H9 (cell line): ENCODE results near the gene SCAMP5. TPM values are rescaled to one million over a fixed set of nuclear protein-coding genes. Genes with fewer than 3 reads are reported as not detected.

Source experiments
- DNase-seq: peaks from one replicate; pipeline ENCODE4 v3.0.0-alpha.2; 2017
- H2AFZ ChIP-seq: one replicate; pipeline ENCODE4 v1.6.1; 2013; ENCODE audit warnings: mild to moderate bottlenecking, low read length, control low read depth, moderate library complexity
- H2AK5ac ChIP-seq: 2 replicates; pipeline ENCODE4 v1.6.1; 2013; ENCODE audit warnings: low read length, control low read depth, mixed read lengths; ENCODE audit not compliant: insufficient read length
- H2BK120ac ChIP-seq: one replicate; pipeline ENCODE4 v1.6.1; 2013; ENCODE audit warnings: low read depth, mild to moderate bottlenecking, low read length, control low read depth, inconsistent platforms; ENCODE audit not compliant: poor library complexity, severe bottlenecking
- H2BK12ac ChIP-seq: 2 replicates; pipeline ENCODE4 v1.6.1; 2013; ENCODE audit warnings: low read length, control low read depth, mixed read lengths, low read depth; ENCODE audit not compliant: insufficient read length
- H2BK15ac ChIP-seq: 2 replicates; pipeline ENCODE4 v1.6.1; 2013; ENCODE audit warnings: low read depth, low read length, control low read depth
- H2BK20ac ChIP-seq: one replicate; pipeline ENCODE4 v1.6.1; 2013; ENCODE audit warnings: low read depth, mild to moderate bottlenecking, low read length, control low read depth, inconsistent platforms; ENCODE audit not compliant: poor library complexity, severe bottlenecking
- H2BK5ac ChIP-seq: 2 replicates; pipeline ENCODE4 v1.6.1; 2013; ENCODE audit warnings: low read length, control low read depth, mixed read lengths; ENCODE audit not compliant: insufficient read length
- H3K14ac ChIP-seq: 2 replicates; pipeline ENCODE4 v1.6.1; 2013; ENCODE audit warnings: low read length, control low read depth; ENCODE audit not compliant: insufficient read depth
- H3K18ac ChIP-seq: 2 replicates; pipeline ENCODE4 v1.6.1; 2013; ENCODE audit warnings: low read depth, mild to moderate bottlenecking, mixed read lengths, low read length, control low read depth; ENCODE audit not compliant: insufficient read length
- H3K23ac ChIP-seq: 2 replicates; pipeline ENCODE4 v1.6.1; 2013; ENCODE audit warnings: low read length, control low read depth, mixed read lengths, low read depth; ENCODE audit not compliant: insufficient read length
- H3K23me2 ChIP-seq: 2 replicates; pipeline ENCODE4 v1.6.1; 2013; ENCODE audit warnings: low read depth, mild to moderate bottlenecking, mixed read lengths, low read length, control low read depth; ENCODE audit not compliant: insufficient read length, poor library complexity, severe bottlenecking
- H3K27ac ChIP-seq: 2 replicates; pipeline ENCODE4 v1.5.1; 2013; ENCODE audit warnings: low read length, control low read depth, mixed read lengths, low read depth; ENCODE audit not compliant: insufficient read length
- H3K27me3 ChIP-seq: 2 replicates; pipeline ENCODE4 v1.6.1; 2013; ENCODE audit warnings: low read length, control low read depth, inconsistent platforms; ENCODE audit not compliant: insufficient read depth
- H3K4ac ChIP-seq: 2 replicates; pipeline ENCODE4 v1.6.1; 2013; ENCODE audit warnings: low read depth, mild to moderate bottlenecking, control low read depth, inconsistent platforms, low read length, moderate library complexity
- H3K4me1 ChIP-seq: 2 replicates; pipeline ENCODE4 v1.6.1; 2013; ENCODE audit warnings: low read length, control low read depth, inconsistent platforms; ENCODE audit not compliant: insufficient read depth
- H3K4me2 ChIP-seq: 2 replicates; pipeline ENCODE4 v1.6.1; 2013; ENCODE audit warnings: low read length, control low read depth, mixed read lengths; ENCODE audit not compliant: insufficient read length, insufficient read depth
- H3K56ac ChIP-seq: 2 replicates; pipeline ENCODE4 v1.6.1; 2013; ENCODE audit warnings: low read depth, mild to moderate bottlenecking, mixed read lengths, low read length, control low read depth; ENCODE audit not compliant: insufficient read length
- H3K79me1 ChIP-seq: 2 replicates; pipeline ENCODE4 v1.6.1; 2013; ENCODE audit warnings: low read depth, mild to moderate bottlenecking, moderate library complexity, low read length, control low read depth, inconsistent platforms; ENCODE audit not compliant: insufficient read depth, poor library complexity, severe bottlenecking
- H3K79me2 ChIP-seq: 2 replicates; pipeline ENCODE4 v1.6.1; 2013; ENCODE audit warnings: low read length, control low read depth, inconsistent platforms; ENCODE audit not compliant: insufficient read depth
- H3K9ac ChIP-seq: 2 replicates; pipeline ENCODE4 v1.6.1; 2013; ENCODE audit warnings: low read length, control low read depth, mixed read lengths; ENCODE audit not compliant: insufficient read length; ENCODE audit errors: extremely low read depth
- H3K9me3 ChIP-seq: one replicate; pipeline ENCODE4 v1.6.1; 2013; ENCODE audit warnings: low read depth, low read length, inconsistent platforms; ENCODE audit not compliant: control insufficient read depth
- H3T11ph ChIP-seq: one replicate; pipeline ENCODE4 v1.6.1; 2013; ENCODE audit warnings: mild to moderate bottlenecking, low read length, control low read depth, inconsistent platforms
- H4K20me1 ChIP-seq: one replicate; pipeline ENCODE4 v1.6.1; 2013; ENCODE audit not compliant: control insufficient read depth, insufficient read length, insufficient read depth
- H4K5ac ChIP-seq: 2 replicates; pipeline ENCODE4 v1.6.1; 2013; ENCODE audit warnings: low read depth, mild to moderate bottlenecking, mixed read lengths, low read length, control low read depth; ENCODE audit not compliant: insufficient read length
- H4K8ac ChIP-seq: replicated peaks from 2 replicates; pipeline ENCODE4 v1.6.1; 2013; ENCODE audit warnings: low read length, control low read depth, mixed read lengths, low read depth; ENCODE audit not compliant: insufficient read length
- H4K91ac ChIP-seq: 2 replicates; pipeline ENCODE4 v1.6.1; 2013; ENCODE audit warnings: low read depth, mild to moderate bottlenecking, moderate library complexity, mixed read lengths, low read length, control low read depth; ENCODE audit not compliant: insufficient read length
- H3K27ac Mint-ChIP-seq, 3 experiments: 2 replicates in 2 of 3; 3 replicates in 1 of 3; pipeline ENCODE4 v1.8.0; 2020 to 2021; ENCODE audit warnings: mixed read lengths in 3 of 3, mild to moderate bottlenecking in 1 of 3, moderate library complexity in 1 of 3
- H3K27me3 Mint-ChIP-seq: 2 replicates; pipeline ENCODE4 v1.8.0; 2021; ENCODE audit warnings: low read depth, mild to moderate bottlenecking, moderate library complexity, mixed read lengths
- H3K36me3 Mint-ChIP-seq, 3 experiments: 2 replicates in 2 of 3; 3 replicates in 1 of 3; pipeline ENCODE4 v1.8.0; 2020 to 2021; ENCODE audit warnings: low read depth in 3 of 3, mixed read lengths in 3 of 3; ENCODE audit not compliant: insufficient read depth in 1 of 3
- H3K4me1 Mint-ChIP-seq, 2 experiments: 2 replicates each; pipeline ENCODE4 v1.8.0; 2020; ENCODE audit warnings: mixed read lengths in 2 of 2
- H3K4me3 Mint-ChIP-seq, 2 experiments: 2 replicates in 1 of 2; 3 replicates in 1 of 2; pipeline ENCODE4 v1.8.0; 2020 to 2021; ENCODE audit warnings: mild to moderate bottlenecking in 2 of 2, mixed read lengths in 2 of 2, moderate library complexity in 1 of 2
- H3K9me3 Mint-ChIP-seq, 2 experiments: 2 replicates in 1 of 2; 3 replicates in 1 of 2; pipeline ENCODE4 v1.8.0; 2020; ENCODE audit warnings: mild to moderate bottlenecking in 2 of 2, mixed read lengths in 2 of 2, moderate library complexity in 1 of 2
- WGBS: extraction: QIAGEN DNeasy Blood & Tissue Kit; methylation state at CpG from one replicate; pipeline ENCODE4 v1.1.7; 2013; ENCODE audit warnings: missing lambda C conversion rate, low lambda C conversion rate, mixed read lengths; ENCODE audit not compliant: insufficient read length; ENCODE audit errors: extremely low coverage; 5-methylcytosine and 5-hydroxymethylcytosine counted together
- total RNA-seq: library from RNA; stranded (reverse); gene quantifications from 2 replicates; pipeline ENCODE4 v1.2.1, GENCODE V29; 2021
- TF ChIP-seq, protein P1 (sequence below): fragments of 200-600 bp; sonication (generic); conservative IDR thresholded peaks from 3 replicates; pipeline ENCODE4 v1.8.0; 2021; ENCODE audit warnings: antibody characterized with exemption, mild to moderate bottlenecking

Gene SCAMP5
- total RNA-seq, 1 experiment from 2014 or later: 47.8 TPM

DNA sequence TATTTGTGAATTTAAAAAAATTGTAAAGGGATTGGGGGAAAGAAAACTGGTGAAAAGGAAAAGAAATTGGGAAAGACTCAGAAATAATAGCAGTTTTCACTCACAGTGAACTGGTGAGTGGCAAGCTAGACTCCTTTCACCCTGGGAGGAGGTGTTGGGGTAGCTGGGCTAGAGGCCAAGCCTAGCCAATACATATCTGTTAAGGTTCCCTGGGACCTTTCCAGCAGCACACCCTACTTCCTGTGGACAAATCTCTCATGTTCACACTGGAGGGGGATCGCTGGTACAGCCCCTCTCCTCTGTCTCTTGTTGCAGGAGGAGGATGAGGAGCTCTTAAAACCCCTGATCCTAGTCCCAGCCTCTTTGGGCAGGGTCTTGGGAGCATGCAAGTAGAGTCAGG lies 35.1 kb upstream of the SCAMP5 start:
- H3K36me3 Mint-ChIP-seq: peaks cover 0 to 2% (median 0%) of the 10 kb centered on the region in 3 experiments; a peak in 2 of 7 replicates
- peaks cover 11% of the 10 kb centered on the region; the same call in 1 of the 2 replicates for H3K27me3 ChIP-seq
- H4K8ac ChIP-seq: no peak overlapping the region
- no peak overlapping the region for H3T11ph ChIP-seq
- no peak overlapping the region for H2AK5ac ChIP-seq
- H3K56ac ChIP-seq: no peak overlapping the region
- H3K18ac ChIP-seq: no peak overlapping the region
- H3K4me1 Mint-ChIP-seq: peaks cover 17 to 34% of the 10 kb centered on the region in 2 experiments
- no peak overlapping the region for H4K5ac ChIP-seq
- no peak overlapping the region for H2BK12ac ChIP-seq
- H3K14ac ChIP-seq: no peak overlapping the region
- H2BK15ac ChIP-seq: no peak overlapping the region
- no peaks in the 10 kb centered on the region; the same call in 1 of the 2 replicates for H3K4me1 ChIP-seq
- H3K4ac ChIP-seq: no peak overlapping the region
- no CpG with 5 or more reads among the region's 1 CpG for WGBS
- no peak overlapping the region for H3K23ac ChIP-seq
- TF ChIP-seq, protein P1, sequence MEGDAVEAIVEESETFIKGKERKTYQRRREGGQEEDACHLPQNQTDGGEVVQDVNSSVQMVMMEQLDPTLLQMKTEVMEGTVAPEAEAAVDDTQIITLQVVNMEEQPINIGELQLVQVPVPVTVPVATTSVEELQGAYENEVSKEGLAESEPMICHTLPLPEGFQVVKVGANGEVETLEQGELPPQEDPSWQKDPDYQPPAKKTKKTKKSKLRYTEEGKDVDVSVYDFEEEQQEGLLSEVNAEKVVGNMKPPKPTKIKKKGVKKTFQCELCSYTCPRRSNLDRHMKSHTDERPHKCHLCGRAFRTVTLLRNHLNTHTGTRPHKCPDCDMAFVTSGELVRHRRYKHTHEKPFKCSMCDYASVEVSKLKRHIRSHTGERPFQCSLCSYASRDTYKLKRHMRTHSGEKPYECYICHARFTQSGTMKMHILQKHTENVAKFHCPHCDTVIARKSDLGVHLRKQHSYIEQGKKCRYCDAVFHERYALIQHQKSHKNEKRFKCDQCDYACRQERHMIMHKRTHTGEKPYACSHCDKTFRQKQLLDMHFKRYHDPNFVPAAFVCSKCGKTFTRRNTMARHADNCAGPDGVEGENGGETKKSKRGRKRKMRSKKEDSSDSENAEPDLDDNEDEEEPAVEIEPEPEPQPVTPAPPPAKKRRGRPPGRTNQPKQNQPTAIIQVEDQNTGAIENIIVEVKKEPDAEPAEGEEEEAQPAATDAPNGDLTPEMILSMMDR: no peak
- no peaks in the 10 kb centered on the region for H3K79me1 ChIP-seq
- no peak overlapping the region for H3K27ac Mint-ChIP-seq
- H3K9ac ChIP-seq: no peak overlapping the region
- no peak for DNase-seq
- H3K9me3 Mint-ChIP-seq: no peaks in the 10 kb centered on the region
- H3K23me2 ChIP-seq: peaks cover 34% of the 10 kb centered on the region
- H2BK5ac ChIP-seq: no peak overlapping the region
- H3K4me3 Mint-ChIP-seq: no peak overlapping the region
- peaks cover 79% of the 10 kb centered on the region for H3K27me3 Mint-ChIP-seq
- H4K91ac ChIP-seq: no peak overlapping the region
- no peaks in the 10 kb centered on the region for H4K20me1 ChIP-seq
- no peak overlapping the region for H3K27ac ChIP-seq
- no peaks in the 10 kb centered on the region for H3K9me3 ChIP-seq
- H2BK120ac ChIP-seq: no peak overlapping the region
- no peak overlapping the region for H3K4me2 ChIP-seq
- H3K79me2 ChIP-seq: peaks cover 3% of the 10 kb centered on the region; the same call in 1 of the 2 replicates
- H2BK20ac ChIP-seq: no peak overlapping the region
- no peak overlapping the region for H2AFZ ChIP-seq
